Transverse colon (tissue), 4 donors: ENCODE measurements around the gene NDRG2. TPM values are rescaled to one million over a fixed set of nuclear protein-coding genes. Genes with fewer than 3 reads are reported as not detected.

Experiments
- DNase-seq: peaks from one replicate; pipeline ENCODE4 v3.0.0-alpha.2; 2019
- H3K27ac ChIP-seq, 4 donors: fragments of 200-600 bp; sonication (generic); 2 replicates each; pipeline ENCODE4 v1.5.1; 2016 to 2018; ENCODE audit warnings: inconsistent platforms in 4 of 4
- H3K27me3 ChIP-seq: fragments of 200-600 bp; sonication (generic); 2 replicates; pipeline ENCODE4 v1.5.1; 2017; ENCODE audit warnings: inconsistent platforms
- H3K36me3 ChIP-seq, 4 donors: fragments of 200-600 bp; sonication (generic); 2 replicates each; pipeline ENCODE4 v1.5.1; 2017 to 2019; ENCODE audit warnings: inconsistent platforms in 4 of 4
- H3K4me1 ChIP-seq, 4 donors: fragments of 200-600 bp; sonication (generic); 2 replicates each; pipeline ENCODE4 v1.5.1; 2017 to 2020; ENCODE audit warnings: inconsistent platforms in 4 of 4
- H3K4me3 ChIP-seq, 4 donors: fragments of 200-600 bp; sonication (generic); 1 replicate in 1 of 4; 2 replicates in 3 of 4; pipeline versions ENCODE4 v1.5.1 to v1.6.1; 2017 to 2019; ENCODE audit warnings: inconsistent platforms in 4 of 4
- H3K9me3 ChIP-seq, 2 donors: fragments of 200-600 bp; sonication (generic); 2 replicates each; pipeline ENCODE4 v1.5.1; 2017 to 2019; ENCODE audit warnings: inconsistent platforms in 2 of 2
- EP300 ChIP-seq: sonication (generic); formaldehyde crosslinking; IDR thresholded peaks from one replicate; pipeline ENCODE4 v1.6.1; 2017; ENCODE audit warnings: antibody characterized with exemption, low read depth
- POLR2A ChIP-seq: fragments of 450-650 bp; IDR thresholded peaks from one replicate; pipeline ENCODE4 v1.6.1; 2016; ENCODE audit warnings: antibody characterized with exemption, mild to moderate bottlenecking, moderate library complexity
- POLR2AphosphoS5 ChIP-seq, 3 donors: sonication (generic); formaldehyde crosslinking; IDR thresholded peaks; one replicate each; pipeline ENCODE4 v1.6.1; 2016; ENCODE audit warnings: antibody characterized with exemption in 3 of 3
- WGBS, 2 donors: methylation state at CpG; one replicate each; pipeline ENCODE4 v1.1.5; 2018; ENCODE audit warnings: low coverage in 1 of 2; 5-methylcytosine and 5-hydroxymethylcytosine counted together
- in situ Hi-C, 4 donors: fragments of 200-750 bp; cut with MboI; loops; one replicate each; pipeline versions ENCODE4 v1.15.0 to v1.15.1; 2017; ENCODE audit warnings: low sequenced_read_pairs in 3 of 4, low pct_ligation_motif_present in 1 of 4, low pct_unique_long_range_greater_than_20kb in 1 of 4
- intact Hi-C: fragments of 100-400 bp; cut with DNase I; formaldehyde crosslinking; loops from one replicate; pipeline ENCODE4 v1.15.1; 2023; ENCODE audit warnings: low total_unique reads
- total RNA-seq, 4 donors: library from RNA; depleted of rRNA; stranded (reverse); fragments of >200 nt; gene quantifications; one replicate each; pipeline ENCODE4 v1.1.0, GENCODE V29; 2016
- TF ChIP-seq, protein P1 (sequence below), 5 experiments: fragments of 200-600 bp in 3 of 5; fragments of 450-650 bp in 2 of 5; sonication (generic) in 3 of 5; IDR thresholded peaks; 1 replicate in 2 of 5; 2 replicates in 3 of 5; pipeline ENCODE4 v1.5.1; 2016 to 2017; ENCODE audit warnings: antibody characterized with exemption in 5 of 5, inconsistent platforms in 3 of 5, mild to moderate bottlenecking in 2 of 5, moderate library complexity in 1 of 5

The NDRG2 gene
- total RNA-seq, 4 donors from 2014 or later, result 144 to 275 (median 192) TPM

DNA sequence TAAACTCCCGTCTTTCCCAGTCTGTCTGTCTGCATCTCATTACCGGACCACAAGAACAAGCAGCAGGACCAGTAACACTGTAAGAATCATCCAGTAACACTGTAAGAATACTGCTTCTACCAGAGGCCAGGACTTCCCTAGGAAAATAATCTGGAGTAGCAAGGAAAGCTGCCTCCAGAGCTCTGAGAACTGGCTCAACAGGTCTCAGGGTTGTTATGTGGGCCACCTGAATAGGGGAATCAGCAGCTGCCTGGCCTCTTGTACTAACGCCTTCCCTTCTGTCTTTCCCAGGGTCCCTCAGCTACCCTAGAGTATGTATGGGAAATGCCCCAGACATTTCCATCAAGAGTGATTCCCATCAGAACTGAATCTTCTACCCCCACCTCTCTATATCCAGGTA, 26.7 kb downstream of the NDRG2 start:
- Histone ChIP-seq H3K4me1 (peaks cover 0 to 45% (median 28%) of the 10 kb centered on the region in 4 donors), H3K9me3 (no peaks in the 10 kb centered on the region), H3K27ac (peak overlapping the region; percentile 32 to 73 (median 63)), H3K36me3 (peaks cover 0 to 34% (median 15%) of the 10 kb centered on the region in 4 donors), H3K4me3 (peak overlapping the region in 1 of 4 donors; percentile 8), H3K27me3 (no peaks in the 10 kb centered on the region)
- intact Hi-C loops (no loop called here), in situ Hi-C loops (loop anchor here in 1 of 4 donors (25.0 kb wide), 1 partner anchor 311 kb away; the partner anchor contains the start of genes ANG and RNASE4)
- 41 to 80% methylated on average over 2 to 3 of the region's 3 CpGs for WGBS, 2 donors
- DNase-seq, result peak; percentile 51
- no peak for TF ChIP-seq POLR2AphosphoS5 (IDR thresholded peaks at IDR 0.05)

GRCh38 chr14:20997564-20997963, 27.3 kb downstream of the NDRG2 start:
- Histone ChIP-seq H3K27ac (peak overlapping the region; percentile 32 to 73 (median 63)), H3K27me3 (no peaks in the 10 kb centered on the region), H3K36me3 (peaks cover 0 to 40% (median 18%) of the 10 kb centered on the region in 4 donors), H3K9me3 (no peaks in the 10 kb centered on the region), H3K4me1 (peaks cover 0 to 45% (median 23%) of the 10 kb centered on the region in 4 donors), H3K4me3 (peak overlapping the region in 1 of 4 donors; percentile 8)
- TF ChIP-seq, protein P1, sequence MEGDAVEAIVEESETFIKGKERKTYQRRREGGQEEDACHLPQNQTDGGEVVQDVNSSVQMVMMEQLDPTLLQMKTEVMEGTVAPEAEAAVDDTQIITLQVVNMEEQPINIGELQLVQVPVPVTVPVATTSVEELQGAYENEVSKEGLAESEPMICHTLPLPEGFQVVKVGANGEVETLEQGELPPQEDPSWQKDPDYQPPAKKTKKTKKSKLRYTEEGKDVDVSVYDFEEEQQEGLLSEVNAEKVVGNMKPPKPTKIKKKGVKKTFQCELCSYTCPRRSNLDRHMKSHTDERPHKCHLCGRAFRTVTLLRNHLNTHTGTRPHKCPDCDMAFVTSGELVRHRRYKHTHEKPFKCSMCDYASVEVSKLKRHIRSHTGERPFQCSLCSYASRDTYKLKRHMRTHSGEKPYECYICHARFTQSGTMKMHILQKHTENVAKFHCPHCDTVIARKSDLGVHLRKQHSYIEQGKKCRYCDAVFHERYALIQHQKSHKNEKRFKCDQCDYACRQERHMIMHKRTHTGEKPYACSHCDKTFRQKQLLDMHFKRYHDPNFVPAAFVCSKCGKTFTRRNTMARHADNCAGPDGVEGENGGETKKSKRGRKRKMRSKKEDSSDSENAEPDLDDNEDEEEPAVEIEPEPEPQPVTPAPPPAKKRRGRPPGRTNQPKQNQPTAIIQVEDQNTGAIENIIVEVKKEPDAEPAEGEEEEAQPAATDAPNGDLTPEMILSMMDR (IDR thresholded peaks at IDR 0.05), result no peak
- TF ChIP-seq POLR2AphosphoS5 (IDR thresholded peaks at IDR 0.05), result no peak
- WGBS, 2 donors, result 51% methylated on average over 6 of the region's 6 CpGs
- in situ Hi-C loops (loop anchor here in 1 of 4 donors (25.0 kb wide), 1 partner anchor 310 kb away; the partner anchor contains the start of genes ANG and RNASE4), intact Hi-C loops (no loop called here)
- no peak for DNase-seq

DNA sequence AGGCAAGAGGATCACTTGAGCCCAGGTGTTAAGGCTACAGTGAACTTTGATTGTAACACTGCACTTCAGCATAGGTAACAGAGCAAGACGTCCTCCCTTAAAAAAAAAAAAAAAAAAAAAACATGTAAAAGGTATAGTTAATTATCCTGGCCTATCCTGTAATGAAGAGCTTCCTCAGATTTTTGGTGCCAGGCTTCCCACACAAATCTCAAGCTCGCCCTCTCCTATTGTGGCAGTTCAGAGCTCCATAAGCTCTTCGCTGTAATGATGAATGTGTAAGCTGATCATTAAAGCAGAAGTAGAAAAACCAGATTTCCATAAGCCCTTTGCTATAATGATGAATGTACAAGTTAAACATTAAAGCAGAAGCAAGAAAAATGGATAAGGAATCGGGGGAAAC, 27.7 kb downstream of the NDRG2 start:
- no peaks in the 10 kb centered on the region for H3K27me3 ChIP-seq
- in situ Hi-C loops (loop anchor here in 1 of 4 donors (25.0 kb wide), 1 partner anchor 310 kb away; the partner anchor contains the start of genes ANG and RNASE4), intact Hi-C loops (no loop called here)
- H3K9me3 ChIP-seq, result no peaks in the 10 kb centered on the region
- DNase-seq, result no peak
- peaks cover 0 to 44% (median 20%) of the 10 kb centered on the region in 4 donors for H3K36me3 ChIP-seq
- peak overlapping the region; percentile 32 to 73 (median 63) for H3K27ac ChIP-seq
- peaks cover 0 to 41% (median 23%) of the 10 kb centered on the region in 4 donors for H3K4me1 ChIP-seq
- no peak for TF ChIP-seq POLR2A
- no peak for TF ChIP-seq EP300
- TF ChIP-seq POLR2AphosphoS5 (IDR thresholded peaks at IDR 0.05), result no peak
- TF ChIP-seq, protein P1 (IDR thresholded peaks at IDR 0.05), result no peak
- H3K4me3 ChIP-seq, result peak overlapping the region in 1 of 4 donors; percentile 5
- WGBS, 2 donors, result 50 to 60% methylated on average over 3 to 4 of the region's 4 CpGs

DNA sequence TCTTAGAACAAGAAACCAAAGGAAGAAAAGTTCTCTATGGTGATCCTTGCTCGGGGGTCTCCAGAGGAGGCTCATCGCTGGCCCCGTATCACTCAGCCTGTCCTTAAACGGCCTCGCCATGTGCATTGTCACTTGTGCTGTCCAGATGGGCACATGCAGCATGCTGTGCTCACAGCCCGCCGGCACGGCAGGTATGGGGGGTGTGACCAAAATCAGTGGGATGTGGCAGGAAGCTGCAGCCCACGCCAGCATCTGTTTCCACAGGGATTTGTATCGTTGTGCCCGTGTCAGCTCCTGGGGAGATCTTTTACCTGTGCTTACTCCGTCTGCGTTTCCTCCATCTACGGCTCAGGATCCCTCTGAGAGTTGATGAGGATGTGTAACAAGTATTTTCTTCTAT, 28.3 kb downstream of the NDRG2 start:
- no peak for TF ChIP-seq POLR2AphosphoS5 (IDR thresholded peaks at IDR 0.05)
- TF ChIP-seq, protein P1 (IDR thresholded peaks at IDR 0.05), result no peak
- no peak for TF ChIP-seq POLR2A
- TF ChIP-seq EP300, result no peak
- Histone ChIP-seq H3K36me3 (peaks cover 0 to 50% (median 22%) of the 10 kb centered on the region in 4 donors), H3K27me3 (no peaks in the 10 kb centered on the region), H3K4me1 (peaks cover 0 to 42% (median 25%) of the 10 kb centered on the region in 4 donors), H3K9me3 (no peaks in the 10 kb centered on the region), H3K4me3 (peak overlapping the region in 1 of 4 donors; percentile 5), H3K27ac (peak overlapping the region; percentile 32 to 73 (median 63))
- in situ Hi-C loops, result loop anchor here in 1 of 4 donors (25.0 kb wide), 1 partner anchor 309 kb away; the partner anchor contains the start of genes ANG and RNASE4
- DNase-seq, result no peak
- 45 to 49% methylated on average over 2 to 14 of the region's 14 CpGs for WGBS, 2 donors
- intact Hi-C loops, result no loop called here
